AG09309 (cell line): ENCODE data around the gene RTRAF.

ENCODE experiments used
- DNase-seq: peaks from one replicate; pipeline ENCODE4 v3.0.0-alpha.2; 2010; ENCODE audit warnings: low read depth
- H3K4me3 ChIP-seq: 2 replicates; pipeline ENCODE4 v1.5.1; 2011; ENCODE audit warnings: mild to moderate bottlenecking, low read depth, low read length, moderate library complexity; ENCODE audit not compliant: control insufficient read depth
- TF ChIP-seq, protein P1 (sequence below): IDR thresholded peaks from 2 replicates; pipeline ENCODE4 v1.5.1; 2011; ENCODE audit warnings: mild to moderate bottlenecking, low read depth, low read length, inconsistent platforms; ENCODE audit not compliant: insufficient read depth, control insufficient read depth; ENCODE audit errors: missing control alignments

RTRAF gene

GRCh38 chr14:52055167-52055566 lies 65.8 kb downstream of the RTRAF start:
- DNase-seq: no peak
- no peak overlapping the region for H3K4me3 ChIP-seq
- TF ChIP-seq, protein P1, sequence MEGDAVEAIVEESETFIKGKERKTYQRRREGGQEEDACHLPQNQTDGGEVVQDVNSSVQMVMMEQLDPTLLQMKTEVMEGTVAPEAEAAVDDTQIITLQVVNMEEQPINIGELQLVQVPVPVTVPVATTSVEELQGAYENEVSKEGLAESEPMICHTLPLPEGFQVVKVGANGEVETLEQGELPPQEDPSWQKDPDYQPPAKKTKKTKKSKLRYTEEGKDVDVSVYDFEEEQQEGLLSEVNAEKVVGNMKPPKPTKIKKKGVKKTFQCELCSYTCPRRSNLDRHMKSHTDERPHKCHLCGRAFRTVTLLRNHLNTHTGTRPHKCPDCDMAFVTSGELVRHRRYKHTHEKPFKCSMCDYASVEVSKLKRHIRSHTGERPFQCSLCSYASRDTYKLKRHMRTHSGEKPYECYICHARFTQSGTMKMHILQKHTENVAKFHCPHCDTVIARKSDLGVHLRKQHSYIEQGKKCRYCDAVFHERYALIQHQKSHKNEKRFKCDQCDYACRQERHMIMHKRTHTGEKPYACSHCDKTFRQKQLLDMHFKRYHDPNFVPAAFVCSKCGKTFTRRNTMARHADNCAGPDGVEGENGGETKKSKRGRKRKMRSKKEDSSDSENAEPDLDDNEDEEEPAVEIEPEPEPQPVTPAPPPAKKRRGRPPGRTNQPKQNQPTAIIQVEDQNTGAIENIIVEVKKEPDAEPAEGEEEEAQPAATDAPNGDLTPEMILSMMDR: no peak

- TF ChIP-seq, protein P1: no peak
- no peak overlapping the region for H3K4me3 ChIP-seq
- DNase-seq: no peak
Measured at GRCh38 chr14:52058341-52058740, 69.0 kb downstream of the RTRAF start.

GRCh38 chr14:52059649-52060048 lies 70.3 kb downstream of the RTRAF start:
- no peak for DNase-seq
- TF ChIP-seq, protein P1: no peak
- no peak overlapping the region for H3K4me3 ChIP-seq

- TF ChIP-seq, protein P1: no peak
- no peak overlapping the region for H3K4me3 ChIP-seq
- no peak for DNase-seq
Measured at GRCh38 chr14:52060080-52060479, 70.7 kb downstream of the RTRAF start.
